SU-DHL-6 (cell line): ENCODE data around the gene LFNG.

ENCODE experiments used
- H2AFZ ChIP-seq: fragments of 200-600 bp; sonication (generic); 2 replicates; pipeline ENCODE4 v1.6.1; 2014; ENCODE audit warnings: low read depth, mild to moderate bottlenecking, moderate library complexity, mixed read lengths, antibody characterized with exemption, low read length; ENCODE audit not compliant: severe bottlenecking
- H3F3A ChIP-seq: fragments of 200-600 bp; shearing (Covaris generic); 2 replicates; pipeline ENCODE4 v1.6.0; 2016; ENCODE audit warnings: antibody characterized with exemption, mild to moderate bottlenecking; ENCODE audit not compliant: insufficient read depth
- H3K27ac ChIP-seq: fragments of 200-600 bp; sonication (generic); 2 replicates; pipeline ENCODE4 v1.5.1; 2016; ENCODE audit warnings: low read depth, mild to moderate bottlenecking, low read length, moderate library complexity, mixed read lengths
- H3K27me3 ChIP-seq: fragments of 200-600 bp; sonication (generic), shearing (Covaris generic); 2 replicates; pipeline ENCODE4 v1.6.0; 2014; ENCODE audit warnings: mild to moderate bottlenecking, low read length
- H3K36me3 ChIP-seq: fragments of 200-600 bp; sonication (generic); 2 replicates; pipeline ENCODE4 v1.6.1; 2014; ENCODE audit warnings: mild to moderate bottlenecking, low read length, mixed read lengths
- H3K4me2 ChIP-seq: fragments of 300-600, 200-600 bp; shearing (Covaris generic), sonication (generic); 2 replicates; pipeline ENCODE4 v1.6.0; 2014; ENCODE audit warnings: low read length, low read depth, mild to moderate bottlenecking; ENCODE audit not compliant: poor library complexity, severe bottlenecking
- H3K4me3 ChIP-seq: fragments of 200-600 bp; sonication (generic); 2 replicates; pipeline ENCODE4 v1.5.1; 2014; ENCODE audit warnings: antibody characterized with exemption, low read length, mild to moderate bottlenecking, mixed read lengths; ENCODE audit not compliant: insufficient read depth, poor library complexity, severe bottlenecking
- H3K79me2 ChIP-seq: fragments of 200-600 bp; sonication (generic); 2 replicates; pipeline ENCODE4 v1.6.1; 2014; ENCODE audit warnings: mild to moderate bottlenecking, low read length, moderate library complexity; ENCODE audit not compliant: insufficient read depth
- H3K9ac ChIP-seq: fragments of 200-600 bp; sonication (generic); 2 replicates; pipeline ENCODE4 v1.7.0; 2014; ENCODE audit warnings: mild to moderate bottlenecking, low read length
- H3K9me2 ChIP-seq: fragments of 200-600 bp; sonication (generic); replicated peaks from 2 replicates; pipeline ENCODE4 v1.6.1; 2014; ENCODE audit warnings: low read length; ENCODE audit not compliant: insufficient read depth
- H3K9me3 ChIP-seq: fragments of 200-600 bp; sonication (generic); 2 replicates; pipeline ENCODE4 v1.6.1; 2014; ENCODE audit warnings: low read length, mixed read lengths; ENCODE audit not compliant: insufficient read depth
- H4K20me1 ChIP-seq: fragments of 200-600 bp; sonication (generic); 2 replicates; pipeline ENCODE4 v1.6.1; 2014; ENCODE audit warnings: low read depth, mild to moderate bottlenecking, antibody characterized with exemption, low read length, moderate library complexity, mixed read lengths
- CTCF ChIP-seq: fragments of 200-600 bp; sonication (generic); IDR thresholded peaks from one replicate; pipeline ENCODE4 v1.5.1; 2017; ENCODE audit warnings: antibody characterized with exemption, mild to moderate bottlenecking, low read length, moderate library complexity; ENCODE audit not compliant: insufficient read depth, poor library complexity, severe bottlenecking
- EZH2phosphoT487 ChIP-seq: fragments of 200-600 bp; sonication (generic), shearing (Covaris generic); conservative IDR thresholded peaks from 2 replicates; pipeline ENCODE4 v1.6.1; 2018; ENCODE audit warnings: mild to moderate bottlenecking, antibody characterized with exemption, low read length, moderate library complexity, mixed read lengths

The LFNG gene

GRCh38 chr7:2522780-2523433 lies 3.3 kb downstream of the LFNG start:
- no peak overlapping the region for H3K4me2 ChIP-seq
- H3K27ac ChIP-seq: no peak overlapping the region

GRCh38 chr7:2523461-2523936 lies 3.9 kb downstream of the LFNG start:
- H3K4me2 ChIP-seq: no peak overlapping the region

More at GRCh38 chr7:2522780-2523433, 3.3 kb downstream of the LFNG start:
- Histone ChIP-seq H3K9ac (no peak overlapping the region), H3K9me2 (no peaks in the 10 kb centered on the region), H3K9me3 (no peaks in the 10 kb centered on the region), H2AFZ (no peak overlapping the region), H3K4me3 (no peak overlapping the region), H3F3A (no peaks in the 10 kb centered on the region), H3K27me3 (peaks cover 4% of the 10 kb centered on the region; the same call in 1 of the 2 replicates), H3K79me2 (no peaks in the 10 kb centered on the region), H4K20me1 (no peaks in the 10 kb centered on the region), H3K36me3 (no peaks in the 10 kb centered on the region)
- TF ChIP-seq EZH2phosphoT487 (no peak), CTCF (no peak)

GRCh38 chr7:2523941-2524807 lies 4.6 kb downstream of the LFNG start:
- H3K4me2 ChIP-seq: no peak overlapping the region
- no peaks in the 10 kb centered on the region for H3F3A ChIP-seq
- no peaks in the 10 kb centered on the region for H4K20me1 ChIP-seq
- H3K36me3 ChIP-seq: no peaks in the 10 kb centered on the region
- no peaks in the 10 kb centered on the region for H3K79me2 ChIP-seq
- no peak overlapping the region for H2AFZ ChIP-seq
- H3K9ac ChIP-seq: no peak overlapping the region
- H3K27me3 ChIP-seq: peaks cover 4% of the 10 kb centered on the region; the same call in 1 of the 2 replicates
- no peaks in the 10 kb centered on the region for H3K9me3 ChIP-seq
- H3K9me2 ChIP-seq: no peaks in the 10 kb centered on the region
- no peak for TF ChIP-seq CTCF
- no peak for TF ChIP-seq EZH2phosphoT487
- H3K27ac ChIP-seq: no peak overlapping the region
- H3K4me3 ChIP-seq: no peak overlapping the region

More at GRCh38 chr7:2523461-2523936, 3.9 kb downstream of the LFNG start:
- no peak overlapping the region for H3K27ac ChIP-seq
- no peak for TF ChIP-seq CTCF
- TF ChIP-seq EZH2phosphoT487: no peak
- no peaks in the 10 kb centered on the region for H4K20me1 ChIP-seq
- H3K9me3 ChIP-seq: no peaks in the 10 kb centered on the region
- no peaks in the 10 kb centered on the region for H3K79me2 ChIP-seq
- no peak overlapping the region for H2AFZ ChIP-seq
- H3F3A ChIP-seq: no peaks in the 10 kb centered on the region
- peaks cover 4% of the 10 kb centered on the region; the same call in 1 of the 2 replicates for H3K27me3 ChIP-seq
- no peaks in the 10 kb centered on the region for H3K9me2 ChIP-seq
- no peak overlapping the region for H3K9ac ChIP-seq
- H3K4me3 ChIP-seq: no peak overlapping the region
- H3K36me3 ChIP-seq: no peaks in the 10 kb centered on the region
